ENCODE data around the gene ELP4. TPM values are rescaled to one million over a fixed set of nuclear protein-coding genes. Genes with fewer than 3 reads are reported as not detected.

ELP4 gene
- total and polyA plus RNA-seq, 3 donors from 2014 or later: 28.0 to 29.7 (median 29.1) TPM

GRCh38 chr11:31768749-31769640 lies 259.4 kb downstream of the ELP4 start:
- H3K4me1 ChIP-seq: no peaks in the 10 kb centered on the region
- H3K27me3 ChIP-seq: no peaks in the 10 kb centered on the region
- no peak overlapping the region for H3K27ac ChIP-seq
- TF ChIP-seq CTCF (IDR thresholded peaks at IDR 0.05) (no peak), POLR2A (IDR thresholded peaks at IDR 0.05) (no peak)
- H3K4me3 ChIP-seq: no peak overlapping the region
- WGBS, 2 donors: 81 to 87% methylated on average over 9 of the region's 9 CpGs
- intact Hi-C loops (cut with DNase I; ENCODE audit: low total_unique reads): no loop called here
- H3K9me3 ChIP-seq: no peaks in the 10 kb centered on the region
- no peak for DNase-seq
- H3K36me3 ChIP-seq (ENCODE audit: low read depth, missing control alignments): no peaks in the 10 kb centered on the region

GRCh38 chr11:31770011-31770700 lies 260.6 kb downstream of the ELP4 start:
- no peak for DNase-seq
- Histone ChIP-seq H3K36me3 (ENCODE audit: low read depth, missing control alignments) (no peaks in the 10 kb centered on the region), H3K4me1 (no peaks in the 10 kb centered on the region), H3K27ac (no peak overlapping the region), H3K9me3 (no peaks in the 10 kb centered on the region), H3K27me3 (no peaks in the 10 kb centered on the region), H3K4me3 (no peak overlapping the region)
- 86% methylated on average over 3 of the region's 3 CpGs for WGBS, 2 donors
- TF ChIP-seq CTCF (IDR thresholded peaks at IDR 0.05): no peak
- no peak for TF ChIP-seq POLR2A (IDR thresholded peaks at IDR 0.05)
- intact Hi-C loops (cut with DNase I; ENCODE audit: low total_unique reads): no loop called here

DNA sequence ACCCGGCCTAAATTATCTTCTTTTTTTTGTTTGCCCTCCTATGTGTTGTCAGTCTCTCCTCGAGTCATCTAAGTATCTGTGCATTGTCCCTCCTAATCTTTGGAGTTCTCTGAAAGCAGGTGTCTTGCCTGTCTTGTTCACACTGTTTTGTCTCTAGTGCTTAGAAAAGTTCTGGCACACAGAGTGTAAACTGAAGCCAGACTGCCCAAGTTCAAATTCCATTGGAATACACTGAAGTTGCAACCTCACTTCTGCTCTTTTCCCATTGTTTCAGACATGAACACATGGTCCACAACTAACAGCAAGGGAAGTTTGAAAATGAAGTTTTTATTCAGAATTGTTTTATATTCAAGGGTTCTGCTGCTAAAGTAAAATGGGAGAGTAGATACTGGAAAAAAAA lies 262.8 kb downstream of the ELP4 start:
- H3K4me3 ChIP-seq: no peak overlapping the region
- H3K27ac ChIP-seq: no peak overlapping the region
- no peaks in the 10 kb centered on the region for H3K27me3 ChIP-seq
- no peaks in the 10 kb centered on the region for H3K9me3 ChIP-seq
- 69 to 84% methylated on average over 2 of the region's 2 CpGs for WGBS, 2 donors
- no peak for TF ChIP-seq CTCF (IDR thresholded peaks at IDR 0.05)
- TF ChIP-seq POLR2A (IDR thresholded peaks at IDR 0.05): no peak
- H3K36me3 ChIP-seq (ENCODE audit: low read depth, missing control alignments): no peaks in the 10 kb centered on the region
- no peak for DNase-seq
- intact Hi-C loops (cut with DNase I; ENCODE audit: low total_unique reads): no loop called here
- H3K4me1 ChIP-seq: no peaks in the 10 kb centered on the region

DNA sequence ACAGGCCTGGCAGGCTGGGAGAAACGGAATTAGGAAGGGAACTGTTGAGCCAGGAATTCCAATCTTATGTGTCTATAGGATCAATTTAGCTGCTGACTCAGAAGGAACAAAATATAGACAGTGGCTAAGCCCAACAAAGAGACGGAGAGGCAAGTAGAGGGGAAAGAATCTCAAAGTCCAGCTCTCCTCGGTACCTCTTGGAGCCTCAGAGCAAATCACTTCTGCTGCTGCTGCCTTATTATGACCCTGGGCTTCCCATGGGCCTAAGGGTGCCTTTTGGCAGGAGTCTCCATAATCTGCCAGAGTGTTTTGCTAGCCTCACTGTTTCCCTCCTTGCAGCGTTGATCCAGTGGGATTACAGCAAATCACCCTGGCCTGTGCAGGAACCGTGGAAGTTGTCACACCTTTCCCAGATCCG lies 269.8 kb downstream of the ELP4 start:
- Histone ChIP-seq H3K36me3 (ENCODE audit: low read depth, missing control alignments) (no peaks in the 10 kb centered on the region), H3K27me3 (no peaks in the 10 kb centered on the region), H3K4me1 (no peaks in the 10 kb centered on the region), H3K9me3 (no peaks in the 10 kb centered on the region), H3K4me3 (no peak overlapping the region), H3K27ac (no peak overlapping the region)
- no peak for TF ChIP-seq POLR2A (IDR thresholded peaks at IDR 0.05)
- TF ChIP-seq CTCF (IDR thresholded peaks at IDR 0.05): no peak
- intact Hi-C loops (cut with DNase I; ENCODE audit: low total_unique reads): no loop called here
- WGBS, 2 donors: 82 to 83% methylated on average over 6 of the region's 6 CpGs
- DNase-seq: no peak
